Effector memory CD8-positive, alpha-beta T cell (primary cell): ENCODE measurements around the gene S100A10.
A peak's percentile ranks its signal among the peaks of the same experiment; 100 is the strongest.

Experiments
- ATAC-seq: fragments of 150-1000 bp; cut with Tn5 transposase; replicated peaks from 2 replicates; pipeline ENCODE4 v1.10.0; 2021; ENCODE audit warnings: mild to moderate bottlenecking, moderate library complexity
- DNase-seq, 3 experiments: peaks; one replicate each; pipeline ENCODE4 v3.0.0; 2021
- H3K27ac Mint-ChIP-seq, 2 donors: one replicate each; pipeline ENCODE4 v1.8.0; 2022; ENCODE audit warnings: mild to moderate bottlenecking in 2 of 2, mixed read lengths in 2 of 2, moderate library complexity in 2 of 2
- H3K27me3 Mint-ChIP-seq, 2 donors: one replicate each; pipeline ENCODE4 v1.8.0; 2022; ENCODE audit warnings: mixed read lengths in 2 of 2
- H3K36me3 Mint-ChIP-seq: one replicate; pipeline ENCODE4 v1.8.0; 2022; ENCODE audit warnings: mild to moderate bottlenecking, moderate library complexity, mixed read lengths; ENCODE audit not compliant: insufficient read depth
- H3K4me1 Mint-ChIP-seq, 2 donors: one replicate each; pipeline ENCODE4 v1.8.0; 2022; ENCODE audit warnings: low read depth in 2 of 2, mixed read lengths in 2 of 2
- H3K4me3 Mint-ChIP-seq, 2 donors: one replicate each; pipeline ENCODE4 v1.8.0; 2022; ENCODE audit warnings: mild to moderate bottlenecking in 2 of 2, mixed read lengths in 2 of 2, moderate library complexity in 2 of 2
- H3K9me3 Mint-ChIP-seq, 2 donors: one replicate each; pipeline ENCODE4 v1.8.0; 2022; ENCODE audit warnings: mixed read lengths in 2 of 2

Gene S100A10

GRCh38 chr1:152001631-152002584, 8.2 kb upstream of the S100A10 start:
- Mint-ChIP-seq H3K4me3 (no peak overlapping the region), H3K36me3 (no peaks in the 10 kb centered on the region), H3K9me3 (no peaks in the 10 kb centered on the region), H3K27ac (no peak overlapping the region), H3K27me3 (peaks cover 14 to 33% of the 10 kb centered on the region in 2 donors), H3K4me1 (no peaks in the 10 kb centered on the region)
- DNase-seq (peak; percentile 70 to 79 (median 76)), ATAC-seq (peak; percentile 85)

DNA sequence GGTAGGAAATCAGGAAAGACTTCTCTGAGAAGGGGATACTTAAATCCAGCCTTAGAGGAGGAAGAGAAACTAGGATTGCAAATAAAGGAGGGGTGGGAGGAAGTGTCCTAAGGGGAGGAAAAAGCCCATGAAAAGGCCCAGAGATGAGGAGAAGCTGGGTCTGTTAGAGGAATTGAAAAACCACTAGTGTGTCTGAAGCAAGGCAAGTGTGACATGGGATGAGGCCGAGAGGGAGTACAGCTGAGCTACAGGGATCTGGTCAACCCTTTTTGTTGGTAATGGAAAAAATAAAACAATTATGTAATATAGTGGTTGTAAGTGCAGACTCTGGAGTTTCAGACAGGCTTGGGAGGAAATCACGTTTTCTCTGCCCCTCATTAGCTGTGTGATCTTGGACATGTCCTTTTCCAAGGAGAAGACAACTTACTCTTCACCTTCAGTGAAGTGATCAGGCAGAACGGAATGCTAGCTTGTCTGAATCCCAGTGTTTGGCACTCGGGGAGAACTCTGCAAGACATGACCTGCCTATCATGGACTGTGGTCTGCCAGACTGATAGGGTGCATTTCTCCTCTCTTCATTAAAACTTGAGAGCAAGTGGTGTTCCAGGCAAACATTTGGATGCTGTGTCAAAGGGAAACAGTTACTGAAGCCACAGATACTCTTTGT, 7.4 kb upstream of the S100A10 start:
- no peaks in the 10 kb centered on the region for H3K9me3 Mint-ChIP-seq

DNA sequence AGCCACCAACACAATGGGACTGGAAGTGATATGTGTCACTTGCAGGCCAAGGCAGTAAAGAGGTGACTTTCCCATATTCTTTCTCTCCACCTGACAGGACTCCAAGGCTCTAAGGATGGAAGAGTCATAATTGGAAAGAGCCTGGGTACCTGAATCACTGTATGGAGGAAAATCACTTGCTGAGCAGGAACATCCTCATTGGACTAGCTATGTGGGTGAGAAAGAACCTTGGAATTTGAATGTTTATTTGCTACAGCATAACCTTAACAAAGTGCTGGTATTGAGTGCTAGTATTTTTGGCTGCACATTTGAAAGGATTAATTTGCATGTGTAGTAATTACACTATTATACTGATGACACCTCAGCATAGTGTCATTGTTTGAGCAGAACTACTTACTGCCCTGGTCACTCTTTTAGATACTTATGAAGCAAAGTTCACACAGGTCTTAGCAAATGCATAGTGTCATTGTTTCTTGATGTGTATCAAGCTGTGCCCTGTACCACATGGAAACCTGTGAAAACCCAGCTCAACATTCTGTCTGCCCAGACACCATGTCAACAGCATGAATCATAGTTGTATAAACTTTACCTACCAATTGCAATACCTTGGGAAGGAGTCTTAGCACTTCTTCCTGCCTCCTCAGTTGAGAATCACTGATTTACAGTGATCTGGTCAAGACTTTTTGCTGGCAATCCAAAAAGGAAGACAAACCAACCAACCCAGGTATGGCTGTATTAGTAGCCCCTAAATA, 5.1 kb upstream of the S100A10 start:
- Mint-ChIP-seq H3K4me3 (no peak overlapping the region), H3K27me3 (peaks cover 5 to 26% of the 10 kb centered on the region in 2 donors), H3K4me1 (peaks cover 6 to 8% of the 10 kb centered on the region in 2 donors), H3K36me3 (peaks cover 13% of the 10 kb centered on the region), H3K27ac (no peak overlapping the region), H3K9me3 (no peaks in the 10 kb centered on the region)
- ATAC-seq (no peak), DNase-seq (no peak)

More for the DNA sequence above, 7.4 kb upstream of the S100A10 start:
- H3K36me3 Mint-ChIP-seq: no peaks in the 10 kb centered on the region
- H3K4me3 Mint-ChIP-seq: no peak overlapping the region
- DNase-seq: no peak
- H3K27ac Mint-ChIP-seq: peak overlapping the region in 1 of 2 donors; percentile 77
- H3K27me3 Mint-ChIP-seq: peaks cover 14 to 33% of the 10 kb centered on the region in 2 donors
- H3K4me1 Mint-ChIP-seq: no peaks in the 10 kb centered on the region
- ATAC-seq: no peak

GRCh38 chr1:151997284-151997570, 3.6 kb upstream of the S100A10 start:
- H3K9me3 Mint-ChIP-seq: no peaks in the 10 kb centered on the region
- H3K36me3 Mint-ChIP-seq: peaks cover 26% of the 10 kb centered on the region
- peaks cover 0 to 14% of the 10 kb centered on the region in 2 donors for H3K27me3 Mint-ChIP-seq
- H3K4me3 Mint-ChIP-seq: no peak overlapping the region
- DNase-seq (no peak), ATAC-seq (no peak)
- H3K4me1 Mint-ChIP-seq: peaks cover 15 to 16% of the 10 kb centered on the region in 2 donors
- H3K27ac Mint-ChIP-seq: no peak overlapping the region

DNA sequence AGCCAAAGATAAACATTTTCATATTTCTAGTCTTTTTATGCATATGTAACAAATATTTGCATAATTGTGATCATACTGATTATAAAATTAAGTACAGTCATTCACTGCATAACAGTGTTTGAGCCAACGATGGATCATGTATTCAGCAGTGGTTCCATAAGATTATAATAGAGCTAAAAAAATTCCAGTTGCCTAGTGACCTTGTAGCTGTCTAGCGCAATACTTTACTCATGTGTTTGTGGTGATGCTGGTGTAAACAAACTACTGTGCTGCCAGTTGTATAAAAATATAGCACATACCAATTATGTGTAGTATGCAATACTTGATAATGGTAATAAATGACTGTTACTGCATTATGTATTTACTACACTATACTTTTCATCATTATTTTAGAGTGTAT, 2.1 kb upstream of the S100A10 start:
- H3K9me3 Mint-ChIP-seq: no peaks in the 10 kb centered on the region
- peaks cover 35% of the 10 kb centered on the region for H3K36me3 Mint-ChIP-seq
- peaks cover 0 to 5% of the 10 kb centered on the region in 2 donors for H3K27me3 Mint-ChIP-seq
- H3K27ac Mint-ChIP-seq: peak overlapping the region; percentile 44 to 95
- DNase-seq (no peak), ATAC-seq (peak; percentile 4)
- H3K4me3 Mint-ChIP-seq: no peak overlapping the region
- peaks cover 28 to 30% of the 10 kb centered on the region in 2 donors for H3K4me1 Mint-ChIP-seq

DNA sequence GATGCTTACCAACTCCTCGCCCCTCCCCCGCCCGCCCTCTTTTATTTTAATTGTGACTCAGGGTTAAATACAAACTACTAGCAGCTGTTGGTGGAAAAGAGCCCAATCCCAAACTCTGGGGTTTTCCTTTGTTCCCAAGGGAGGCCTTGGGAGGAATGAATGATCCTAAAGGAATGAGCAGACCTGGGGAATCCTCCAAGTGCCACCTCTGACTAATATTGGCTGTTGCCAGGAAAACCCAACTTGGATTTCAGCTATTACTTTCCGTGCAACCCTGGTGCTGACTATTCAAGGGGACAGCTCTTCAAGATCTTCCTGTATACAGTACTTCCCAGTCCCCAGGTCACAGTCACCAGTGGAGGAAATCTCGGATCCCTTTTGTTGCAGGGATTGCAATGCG, 1.3 kb upstream of the S100A10 start:
- no peak for ATAC-seq
- Mint-ChIP-seq H3K9me3 (no peaks in the 10 kb centered on the region), H3K27ac (peak overlapping the region; percentile 95 to 98), H3K4me3 (peak overlapping the region; percentile 56 to 97), H3K36me3 (peaks cover 38% of the 10 kb centered on the region), H3K4me1 (peaks cover 35 to 38% of the 10 kb centered on the region in 2 donors), H3K27me3 (no peaks in the 10 kb centered on the region)
- no peak for DNase-seq

DNA sequence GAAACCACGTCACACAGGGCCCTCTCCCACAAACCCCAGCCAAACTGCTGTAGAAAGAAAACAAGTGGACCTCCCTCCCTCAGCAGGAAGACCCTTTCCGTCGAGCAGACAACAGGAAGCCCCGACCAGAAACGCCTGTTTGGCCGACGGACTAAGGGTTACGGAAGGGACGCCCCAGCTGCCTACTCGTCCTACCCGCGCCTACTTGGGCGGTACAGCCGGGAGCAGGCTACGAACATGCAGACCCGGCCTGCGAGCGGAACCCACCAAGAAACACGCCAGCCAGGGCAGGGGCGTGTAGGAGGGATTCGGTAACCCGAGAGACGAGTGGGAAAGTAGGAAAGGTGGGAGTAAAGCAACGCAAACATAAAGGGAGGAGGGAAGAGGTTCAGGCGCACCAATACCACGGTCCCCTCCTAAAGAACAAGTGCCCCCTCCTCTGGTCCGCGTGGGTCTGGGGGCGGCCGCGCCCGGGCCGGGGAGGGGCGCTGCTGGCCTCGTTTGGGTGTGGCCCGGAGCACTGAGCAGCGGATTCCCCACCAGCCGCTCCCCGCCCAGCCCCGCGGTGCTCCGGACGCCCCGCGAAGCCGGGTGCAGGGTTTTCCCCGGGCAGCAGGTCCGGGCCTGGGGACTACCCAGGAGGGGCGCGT, 450 bp downstream of the S100A10 start:
- no peaks in the 10 kb centered on the region for H3K27me3 Mint-ChIP-seq
- peak overlapping the region; percentile 97 for H3K4me3 Mint-ChIP-seq
- peak overlapping the region; percentile 95 to 98 for H3K27ac Mint-ChIP-seq
- peaks cover 51% of the 10 kb centered on the region for H3K36me3 Mint-ChIP-seq
- H3K4me1 Mint-ChIP-seq: peaks cover 49 to 53% of the 10 kb centered on the region in 2 donors
- DNase-seq (peak; percentile 22 to 37 (median 24)), ATAC-seq (peak; percentile 34)
- no peaks in the 10 kb centered on the region for H3K9me3 Mint-ChIP-seq

DNA sequence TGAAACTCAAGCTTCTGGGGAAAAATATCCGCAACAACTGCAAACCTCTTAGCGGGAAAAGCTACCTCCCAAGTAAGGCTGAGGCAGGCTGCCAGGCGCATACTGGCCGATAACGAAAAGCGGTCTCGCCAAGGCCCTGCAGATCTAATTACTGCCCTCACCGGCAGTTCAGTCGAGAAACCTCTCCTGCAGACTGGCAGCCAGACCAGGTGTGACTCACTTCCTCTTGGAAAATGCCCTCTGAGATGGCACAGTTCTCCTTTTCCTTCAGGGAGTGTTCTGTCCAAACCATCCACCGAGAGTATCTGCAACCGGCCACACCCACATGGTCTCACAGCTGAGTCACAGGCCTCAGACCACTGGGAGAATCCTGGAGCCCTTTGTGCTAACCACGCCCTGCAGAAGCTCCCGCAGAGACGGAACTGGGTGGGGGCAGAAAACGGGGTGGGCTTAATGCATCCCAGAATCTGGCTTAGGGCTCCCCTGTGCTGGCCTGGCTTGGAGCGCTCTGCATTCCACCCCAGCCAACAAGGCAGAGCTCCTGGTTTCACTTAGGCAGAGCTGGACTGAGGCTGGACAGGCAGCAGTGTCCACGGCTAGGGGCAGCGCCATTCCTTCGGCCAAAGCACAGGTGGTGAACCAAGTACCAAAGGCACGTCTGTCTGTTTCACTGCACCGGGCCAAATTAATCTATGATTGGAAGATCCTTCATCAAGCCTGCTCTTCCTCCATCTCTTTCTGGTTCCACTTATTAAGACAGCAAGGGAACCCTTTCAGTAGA, 1.2 kb downstream of the S100A10 start:
- Mint-ChIP-seq H3K36me3 (peaks cover 55% of the 10 kb centered on the region), H3K9me3 (no peaks in the 10 kb centered on the region), H3K27ac (peak overlapping the region; percentile 95 to 98), H3K4me3 (peak overlapping the region; percentile 97), H3K4me1 (peaks cover 55 to 59% of the 10 kb centered on the region in 2 donors), H3K27me3 (no peaks in the 10 kb centered on the region)
- peak in 1 of 3 experiments; percentile 3 for DNase-seq
- no peak for ATAC-seq

GRCh38 chr1:151991663-151992302, 1.9 kb downstream of the S100A10 start:
- H3K4me3 Mint-ChIP-seq: peak overlapping the region; percentile 97
- H3K27ac Mint-ChIP-seq: peak overlapping the region; percentile 95 to 98
- peaks cover 55 to 59% of the 10 kb centered on the region in 2 donors for H3K4me1 Mint-ChIP-seq
- DNase-seq (no peak), ATAC-seq (no peak)
- H3K9me3 Mint-ChIP-seq: no peaks in the 10 kb centered on the region
- no peaks in the 10 kb centered on the region for H3K27me3 Mint-ChIP-seq
- H3K36me3 Mint-ChIP-seq: peaks cover 62% of the 10 kb centered on the region

DNA sequence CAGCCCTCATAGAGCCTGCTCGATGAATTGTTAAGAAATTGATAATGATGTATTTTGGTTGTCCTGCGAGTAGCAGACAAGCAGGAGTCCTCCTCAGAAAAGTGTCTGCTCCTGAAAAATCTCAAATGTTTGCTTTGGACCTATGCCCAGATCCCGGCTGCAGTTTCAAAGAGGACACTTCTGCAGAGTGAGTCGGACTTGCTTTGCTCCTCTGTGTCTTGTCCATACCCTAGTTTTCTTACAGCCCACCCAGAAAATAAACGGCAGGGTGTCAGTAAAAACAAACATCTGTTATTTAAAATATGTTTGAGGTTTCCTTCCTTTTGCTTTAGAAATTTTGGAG, 2.8 kb downstream of the S100A10 start:
- peak overlapping the region; percentile 95 to 98 for H3K27ac Mint-ChIP-seq
- no peaks in the 10 kb centered on the region for H3K27me3 Mint-ChIP-seq
- H3K4me3 Mint-ChIP-seq: peak overlapping the region in 1 of 2 donors; percentile 97
- ATAC-seq (no peak), DNase-seq (no peak)
- H3K4me1 Mint-ChIP-seq: peaks cover 59 to 68% of the 10 kb centered on the region in 2 donors
- peaks cover 69% of the 10 kb centered on the region for H3K36me3 Mint-ChIP-seq
- no peaks in the 10 kb centered on the region for H3K9me3 Mint-ChIP-seq

- DNase-seq (no peak), ATAC-seq (no peak)
- Mint-ChIP-seq H3K36me3 (peaks cover 74% of the 10 kb centered on the region), H3K4me3 (peak overlapping the region; percentile 33 to 97), H3K27me3 (no peaks in the 10 kb centered on the region), H3K27ac (peak overlapping the region; percentile 73 to 98), H3K9me3 (no peaks in the 10 kb centered on the region), H3K4me1 (peaks cover 58 to 72% of the 10 kb centered on the region in 2 donors)
These were observed 3.4 kb downstream of the S100A10 start for GRCh38 chr1:151990058-151990855.
